Measurements from ENCODE around the gene RCN2. TPM values are rescaled to one million over a fixed set of nuclear protein-coding genes. Genes with fewer than 3 reads are reported as not detected.

The RCN2 gene
- total RNA-seq, 4 donors from 2014 or later, result 12.7 to 34.3 (median 18.5) TPM

- H3K9me3 ChIP-seq, result no peaks in the 10 kb centered on the region
- no peak for DNase-seq
- H3K36me3 ChIP-seq, result no peaks in the 10 kb centered on the region
- H3K27me3 ChIP-seq, result no peaks in the 10 kb centered on the region
- H3K27ac ChIP-seq, result no peak overlapping the region
- intact Hi-C loops (cut with DNase I; ENCODE audit: low total_unique reads), result no loop called here
- in situ Hi-C loops (cut with MboI; ENCODE audit: low pct_ligation_motif_present in 1 of 4, low pct_unique_long_range_greater_than_20kb in 1 of 4, low sequenced_read_pairs in 3 of 4), result no loop called here
- WGBS, 2 donors (ENCODE audit: low coverage in 1 of 2), result 94% methylated on average over 1 of the region's 1 CpG; no CpG with 5 or more reads in 1 of the 2 donors
- H3K4me1 ChIP-seq, result no peaks in the 10 kb centered on the region
- no peak overlapping the region for H3K4me3 ChIP-seq
- TF ChIP-seq CTCF (IDR thresholded peaks at IDR 0.05) (no peak), POLR2A (IDR thresholded peaks at IDR 0.05) (no peak), EP300 (IDR thresholded peaks at IDR 0.05; ENCODE audit: low read depth) (no peak), POLR2AphosphoS5 (IDR thresholded peaks at IDR 0.05) (no peak)
These were observed 36.8 kb downstream of the RCN2 start for GRCh38 chr15:76968306-76968705.

DNA sequence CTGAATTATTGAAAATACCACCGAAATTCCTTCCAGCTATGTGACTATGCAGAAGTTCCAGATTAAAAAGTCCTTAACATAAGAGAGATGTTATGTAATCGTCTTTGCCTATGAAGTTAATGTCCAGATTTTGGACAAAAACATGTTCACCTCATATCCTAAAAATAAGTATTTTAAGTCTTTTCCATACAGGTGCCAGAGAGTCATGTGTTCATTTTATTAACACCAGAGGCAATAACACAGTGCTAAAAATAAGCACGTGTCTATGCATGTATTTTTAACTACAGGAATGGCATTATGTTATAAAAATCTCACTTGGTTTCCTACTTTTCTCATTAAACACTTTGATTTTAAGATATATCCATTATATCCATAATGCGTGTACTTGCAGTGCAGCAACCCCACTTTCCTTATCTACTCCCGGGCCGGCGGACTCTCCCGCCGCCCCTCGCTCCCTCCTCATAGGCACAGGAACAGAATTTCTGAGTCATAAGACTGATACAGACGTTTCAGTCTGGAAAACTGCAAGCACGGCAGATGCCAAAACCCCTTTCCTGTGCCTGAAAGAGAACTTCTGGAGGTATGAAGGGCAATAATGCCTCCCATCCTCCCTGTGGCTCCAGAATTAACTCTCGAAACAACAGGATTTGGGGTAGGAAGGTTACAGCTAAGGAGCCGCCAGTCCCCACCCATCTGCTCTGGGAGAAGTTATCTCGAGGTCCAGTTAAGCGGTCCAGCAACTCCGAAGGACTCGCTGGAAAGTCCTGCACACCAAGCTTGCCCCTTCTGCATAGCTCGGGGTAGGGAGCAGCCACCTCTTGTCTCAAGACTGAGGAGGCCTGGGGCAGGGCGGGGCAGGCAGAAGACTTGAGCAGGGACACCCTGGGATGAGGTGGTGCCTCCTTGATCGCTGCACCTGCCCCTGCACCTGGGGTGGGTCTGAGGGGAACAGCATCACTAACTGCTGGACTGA, 41.1 kb downstream of the RCN2 start:
- H3K27me3 ChIP-seq, result no peaks in the 10 kb centered on the region
- H3K4me3 ChIP-seq, result no peak overlapping the region
- H3K36me3 ChIP-seq, result no peaks in the 10 kb centered on the region
- peak overlapping the region in 3 of 4 donors; percentile 11 to 48 (median 33) for H3K27ac ChIP-seq
- H3K4me1 ChIP-seq, result no peaks in the 10 kb centered on the region
- no peaks in the 10 kb centered on the region for H3K9me3 ChIP-seq
- TF ChIP-seq EP300 (IDR thresholded peaks at IDR 0.05; ENCODE audit: low read depth) (no peak), CTCF (IDR thresholded peaks at IDR 0.05) (no peak), POLR2AphosphoS5 (IDR thresholded peaks at IDR 0.05) (no peak), POLR2A (IDR thresholded peaks at IDR 0.05) (no peak)
- intact Hi-C loops (cut with DNase I; ENCODE audit: low total_unique reads) (no loop called here), in situ Hi-C loops (cut with MboI; ENCODE audit: low pct_ligation_motif_present in 1 of 4, low pct_unique_long_range_greater_than_20kb in 1 of 4, low sequenced_read_pairs in 3 of 4) (no loop called here)
- 61 to 63% methylated on average over 8 to 21 of the region's 21 CpGs for WGBS, 2 donors (ENCODE audit: low coverage in 1 of 2)
- no peak for DNase-seq

DNA sequence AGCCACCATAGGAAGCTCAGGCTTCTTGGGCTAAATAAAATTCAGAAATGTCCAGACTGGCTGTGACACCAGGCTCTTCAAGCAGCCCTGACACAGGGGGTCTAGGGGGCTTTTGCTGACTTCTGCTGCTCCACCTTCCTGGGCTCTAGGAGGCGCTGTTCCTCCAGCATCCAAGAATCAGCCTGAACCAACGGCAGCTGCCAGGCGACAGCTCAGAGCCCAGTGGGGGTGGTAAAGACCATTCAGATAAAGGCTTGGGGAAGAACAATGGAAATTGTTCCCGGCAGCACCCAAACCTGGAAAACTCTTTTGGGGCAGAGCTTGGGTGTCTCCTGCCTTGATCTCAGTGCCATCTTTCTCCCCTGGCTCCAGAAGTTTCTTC, 41.8 kb downstream of the RCN2 start:
- WGBS, 2 donors (ENCODE audit: low coverage in 1 of 2), result 30% methylated on average over 4 of the region's 4 CpGs; no CpG with 5 or more reads in 1 of the 2 donors
- H3K36me3 ChIP-seq, result no peaks in the 10 kb centered on the region
- no peaks in the 10 kb centered on the region for H3K4me1 ChIP-seq
- no peak for DNase-seq
- intact Hi-C loops (cut with DNase I; ENCODE audit: low total_unique reads), result no loop called here
- TF ChIP-seq POLR2AphosphoS5 (IDR thresholded peaks at IDR 0.05) (no peak), CTCF (IDR thresholded peaks at IDR 0.05) (peak in 3 of 5 experiments; percentile 8 to 32 (median 25)), EP300 (IDR thresholded peaks at IDR 0.05; ENCODE audit: low read depth) (no peak)
- in situ Hi-C loops (cut with MboI; ENCODE audit: low pct_ligation_motif_present in 1 of 4, low pct_unique_long_range_greater_than_20kb in 1 of 4, low sequenced_read_pairs in 3 of 4), result no loop called here
- H3K27me3 ChIP-seq, result no peaks in the 10 kb centered on the region
- no peak overlapping the region for H3K27ac ChIP-seq
- no peak overlapping the region for H3K4me3 ChIP-seq
- no peaks in the 10 kb centered on the region for H3K9me3 ChIP-seq

DNA sequence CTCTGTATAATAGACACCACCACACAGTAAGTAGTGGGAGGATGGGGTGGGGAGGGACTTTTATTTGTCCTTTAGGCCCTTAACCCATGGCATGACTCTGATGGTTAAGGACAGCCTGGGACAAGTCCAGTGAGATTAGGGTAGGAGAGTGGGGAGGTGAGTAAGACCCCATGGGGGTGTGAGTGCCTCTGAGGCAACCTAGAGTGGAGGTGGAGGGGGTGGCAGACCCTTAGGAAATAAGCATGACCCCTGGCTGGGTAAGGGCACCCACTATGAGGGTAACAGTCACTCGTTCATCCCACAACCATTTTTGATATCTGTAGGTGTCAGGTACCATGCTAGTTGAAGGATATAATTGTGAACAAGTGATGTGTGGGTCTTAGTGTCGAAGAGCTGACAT, 42.4 kb downstream of the RCN2 start:
- Histone ChIP-seq H3K27me3 (no peaks in the 10 kb centered on the region), H3K27ac (no peak overlapping the region), H3K36me3 (no peaks in the 10 kb centered on the region), H3K9me3 (no peaks in the 10 kb centered on the region), H3K4me1 (no peaks in the 10 kb centered on the region), H3K4me3 (no peak overlapping the region)
- intact Hi-C loops (cut with DNase I; ENCODE audit: low total_unique reads), result no loop called here
- in situ Hi-C loops (cut with MboI; ENCODE audit: low pct_ligation_motif_present in 1 of 4, low pct_unique_long_range_greater_than_20kb in 1 of 4, low sequenced_read_pairs in 3 of 4), result no loop called here
- no peak for TF ChIP-seq POLR2A (IDR thresholded peaks at IDR 0.05)
- no peak for TF ChIP-seq CTCF (IDR thresholded peaks at IDR 0.05)
- no peak for TF ChIP-seq POLR2AphosphoS5 (IDR thresholded peaks at IDR 0.05)
- TF ChIP-seq EP300 (IDR thresholded peaks at IDR 0.05; ENCODE audit: low read depth), result no peak
- 92% methylated on average over 2 of the region's 2 CpGs; no CpG with 5 or more reads in 1 of the 2 donors for WGBS, 2 donors (ENCODE audit: low coverage in 1 of 2)
- DNase-seq, result no peak

Data from transverse colon (tissue), 4 donors.